Putamen (tissue), 1 donor: Measurements from ENCODE around the gene KCNMA1.

ENCODE experiments used
- DNase-seq: peaks from one replicate; pipeline ENCODE4 v3.0.0-alpha.2; 2016; ENCODE audit warnings: low spot score

KCNMA1 gene

DNA sequence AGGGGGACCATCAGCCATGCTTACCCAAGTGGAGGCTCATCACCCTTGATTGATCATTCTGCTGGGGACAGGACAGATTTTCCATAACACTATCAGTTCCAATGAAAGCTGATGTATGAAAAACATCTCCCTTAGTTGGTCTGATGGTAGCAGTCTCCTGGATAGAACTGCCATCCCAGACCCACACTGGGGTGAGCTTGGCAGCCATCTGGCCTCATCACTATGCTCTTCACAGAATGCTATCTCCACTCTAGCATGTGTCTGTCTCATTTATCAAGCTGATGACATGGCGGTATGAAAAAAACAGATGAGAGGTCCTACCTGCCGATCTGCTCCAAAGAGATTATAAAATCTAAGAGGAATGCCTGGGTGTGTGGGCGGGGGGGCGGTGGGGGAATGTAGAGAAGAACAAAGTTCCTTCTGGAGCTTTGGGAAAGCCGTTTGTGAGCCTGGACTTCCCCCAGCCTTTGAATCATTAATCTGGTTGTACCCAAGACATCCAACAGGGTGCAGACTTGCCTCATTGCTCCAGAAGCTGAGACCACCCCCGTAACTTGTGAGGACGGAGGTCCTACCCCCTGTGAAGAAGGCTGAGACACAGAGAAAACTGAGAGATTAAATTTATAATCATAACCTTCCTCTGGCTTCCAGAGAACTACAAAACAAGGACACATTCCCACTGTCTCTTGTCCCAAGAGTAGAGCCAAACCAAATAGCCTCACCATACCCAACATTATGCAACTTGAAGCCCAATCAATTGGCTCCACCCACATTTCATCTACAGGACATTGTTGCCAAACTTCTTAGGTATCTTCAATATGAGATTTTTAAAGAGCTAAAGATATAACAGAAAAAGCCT is 340.8 kb downstream of the KCNMA1 start:
- DNase-seq, result no peak

DNA sequence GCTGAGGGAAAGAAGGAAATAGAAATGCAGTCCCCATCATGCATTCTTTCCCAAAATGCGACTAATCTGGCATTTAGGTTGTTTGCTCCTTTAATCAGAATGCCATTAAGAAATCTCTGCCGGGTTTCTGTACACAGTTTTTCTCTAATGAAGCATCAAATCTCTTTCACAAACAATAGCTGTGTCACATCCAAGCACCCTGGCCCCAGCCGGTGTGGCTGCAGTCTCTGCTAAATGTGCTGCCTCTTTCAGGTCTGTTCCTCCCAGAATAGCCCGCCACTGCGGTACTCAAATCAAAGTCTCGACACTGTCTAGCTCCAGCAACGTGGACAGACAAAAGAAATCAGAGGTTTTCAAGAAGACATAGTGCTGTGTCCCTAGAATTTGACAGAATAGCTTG is 343.8 kb downstream of the KCNMA1 start:
- DNase-seq, result no peak

DNA sequence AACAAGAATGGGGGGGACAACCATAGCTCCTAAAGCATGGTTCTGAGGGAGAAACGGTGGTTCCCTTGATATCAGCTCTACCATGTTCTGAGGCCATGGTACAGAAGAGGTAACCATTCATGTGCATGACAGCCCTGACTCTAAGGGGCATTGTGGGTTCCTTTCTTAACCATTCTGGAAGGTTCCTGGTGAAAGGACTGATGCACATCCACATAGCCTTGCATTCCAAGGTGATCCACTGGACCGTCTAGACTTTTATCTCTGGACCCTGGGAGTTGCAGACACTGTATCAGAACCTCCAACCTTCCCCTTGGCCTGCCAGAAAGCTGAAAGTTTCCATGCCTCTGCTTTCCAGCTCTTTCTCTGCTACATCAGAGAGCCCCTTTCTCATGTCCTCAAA is 344.3 kb downstream of the KCNMA1 start:
- no peak for DNase-seq

DNA sequence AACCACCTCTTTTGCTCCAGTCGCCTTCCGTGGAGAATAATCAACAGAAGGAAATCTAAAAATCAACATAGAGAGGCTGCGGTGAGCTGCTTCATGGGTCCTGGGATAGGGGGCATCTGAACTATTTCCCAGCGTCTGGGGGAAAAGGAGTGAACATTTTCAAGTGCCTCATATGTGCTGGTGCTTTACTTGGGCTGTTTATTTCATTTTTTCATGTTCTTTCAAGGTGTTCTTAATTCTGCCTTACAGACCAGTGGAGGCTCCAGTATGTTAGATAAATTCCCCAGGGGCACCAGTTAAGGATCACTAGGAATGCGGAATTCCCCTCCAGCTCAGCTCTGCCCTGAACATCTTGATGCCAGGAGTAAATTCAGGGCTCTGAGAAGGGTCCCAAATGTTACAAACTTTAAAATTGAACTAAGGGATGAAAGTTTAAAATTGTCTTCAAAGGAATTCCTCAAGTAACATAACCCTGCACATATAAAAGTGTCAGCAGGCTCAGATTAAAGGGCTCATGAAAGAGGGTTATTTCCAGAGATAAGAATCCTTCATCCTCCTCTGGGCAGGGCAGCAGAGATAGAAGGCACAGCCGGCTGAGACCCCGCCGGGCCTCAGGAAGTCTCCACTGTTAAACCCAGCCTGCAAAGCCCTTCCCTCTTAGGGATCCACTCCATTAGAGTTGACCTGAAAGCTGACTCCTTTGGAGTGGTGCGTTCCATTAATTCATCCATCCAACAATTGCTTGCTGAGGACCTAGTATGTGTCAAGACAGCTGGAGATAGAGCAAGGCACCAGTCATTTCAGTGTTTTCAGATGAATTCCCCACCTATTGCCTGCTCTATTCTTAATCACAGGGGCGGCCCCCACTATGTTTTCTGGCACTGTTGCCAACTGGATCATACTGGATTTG is 345.8 kb downstream of the KCNMA1 start:
- DNase-seq, result no peak

GRCh38 chr10:77290528-77291155 is 347.0 kb downstream of the KCNMA1 start:
- DNase-seq, result no peak

DNA sequence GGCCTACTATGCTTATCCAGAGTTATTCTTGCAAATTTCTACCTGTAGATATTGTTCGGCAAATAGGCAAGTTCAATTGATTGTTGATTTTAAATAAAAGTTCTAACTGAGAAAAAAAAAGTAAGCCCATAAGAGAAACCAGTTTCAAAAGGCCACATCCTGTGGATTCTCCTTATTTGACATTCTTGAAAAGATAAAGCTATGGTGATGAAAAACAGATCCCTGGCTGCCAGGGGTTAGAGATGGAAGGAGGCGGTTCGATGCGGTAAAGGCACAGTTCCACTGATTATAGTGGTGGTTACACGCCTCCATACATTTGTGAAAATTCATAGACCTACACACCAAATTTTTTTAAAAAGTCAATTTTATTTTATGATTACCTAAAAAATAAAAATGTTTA is 347.8 kb downstream of the KCNMA1 start:
- DNase-seq, result no peak

- no peak for DNase-seq
These were observed 348.5 kb downstream of the KCNMA1 start for GRCh38 chr10:77289027-77289501.

DNA sequence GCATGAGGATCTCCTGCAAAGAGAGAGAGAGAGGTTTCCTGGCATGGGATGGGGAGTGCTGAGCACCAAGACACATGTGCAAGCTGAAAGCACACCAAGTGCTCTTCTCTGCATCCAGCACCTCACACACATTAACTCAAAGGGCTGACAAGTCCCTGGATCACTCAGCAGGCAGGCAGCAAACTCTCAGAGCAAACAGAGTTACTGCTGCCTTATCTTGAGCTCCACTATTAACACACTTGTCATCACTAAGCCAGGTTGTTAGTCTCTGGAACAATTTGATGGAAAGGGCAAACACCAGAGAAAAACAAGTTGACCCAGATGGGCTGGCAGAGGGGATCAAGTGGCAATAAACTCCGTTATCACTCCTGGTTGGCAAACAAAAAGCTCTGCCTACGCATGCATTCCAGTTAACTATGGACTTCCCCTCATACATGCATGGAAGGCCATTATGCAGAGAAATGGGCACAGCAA is 349.9 kb downstream of the KCNMA1 start:
- no peak for DNase-seq

DNA sequence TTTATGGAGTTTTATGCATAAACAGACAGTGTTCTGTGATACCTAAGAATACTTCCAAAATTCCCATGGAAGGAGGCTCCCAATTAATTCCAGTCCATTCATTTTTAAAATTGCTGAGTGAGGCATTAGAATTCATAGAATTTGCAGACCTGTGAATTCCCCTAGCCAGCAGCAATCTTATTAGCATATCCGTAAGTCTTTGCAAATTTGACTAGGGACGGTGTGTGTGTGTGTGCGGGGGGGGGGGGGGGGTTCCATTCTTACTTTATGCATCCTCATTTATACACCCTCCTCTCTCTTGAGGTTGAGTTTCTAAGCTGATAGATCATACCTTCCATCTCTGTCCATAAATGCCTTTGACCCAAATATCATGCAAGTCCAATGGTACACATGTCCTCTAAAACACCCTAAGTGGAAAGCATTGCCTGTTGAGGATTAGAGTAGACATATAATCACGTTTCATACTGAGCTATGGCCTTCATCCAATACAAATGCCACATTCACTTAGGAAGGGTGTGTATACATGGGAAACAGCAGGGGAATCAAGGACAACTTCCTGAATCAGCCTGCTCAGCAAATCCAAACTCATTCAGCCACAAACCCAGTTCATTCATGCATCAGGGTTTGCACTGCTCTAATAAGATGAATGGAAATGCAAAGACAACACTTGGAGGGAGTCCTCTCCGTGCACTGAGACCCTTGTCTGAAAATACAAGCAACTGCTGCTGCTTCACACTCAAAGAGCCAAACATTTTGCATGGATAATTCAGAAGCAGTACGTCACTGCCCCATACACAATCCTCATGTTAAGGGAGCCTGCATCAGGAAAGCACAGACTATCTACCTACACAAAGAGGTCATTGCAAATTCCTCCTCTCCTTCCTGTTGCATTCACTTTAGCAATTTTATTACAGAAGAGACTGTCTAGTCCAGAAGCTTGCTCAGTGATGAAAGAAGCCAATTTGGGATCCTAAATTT is 350.8 kb downstream of the KCNMA1 start:
- no peak for DNase-seq

DNA sequence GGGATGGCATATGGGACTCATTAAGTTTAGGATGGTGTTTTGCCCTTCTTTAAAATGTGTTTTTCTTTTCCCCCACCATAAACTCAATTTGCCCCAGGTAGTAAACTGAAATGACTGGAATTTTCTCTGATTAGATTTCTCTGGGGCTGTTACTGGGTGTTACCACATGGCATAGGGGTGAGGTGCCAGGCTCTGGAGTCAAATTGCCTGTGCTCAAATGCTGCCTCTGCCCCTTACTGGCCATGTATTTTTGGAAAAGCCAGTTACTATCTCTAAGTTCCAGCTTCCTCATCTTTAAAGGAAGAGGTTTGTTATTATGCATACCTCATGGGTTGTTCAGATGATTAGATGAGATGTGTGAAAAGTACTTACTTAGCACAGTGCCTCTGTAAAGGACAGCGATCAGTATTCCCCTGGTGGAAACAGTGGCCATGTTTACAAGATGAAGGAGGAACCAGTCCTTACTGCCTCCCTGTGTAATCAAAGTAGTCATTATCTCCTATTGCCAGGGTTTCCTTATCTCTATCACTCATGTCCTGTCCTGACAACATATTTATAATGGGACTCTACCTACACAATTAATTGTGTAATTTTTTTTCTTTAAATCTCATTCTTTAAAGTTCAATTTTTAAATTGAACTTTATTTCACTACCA is 352.0 kb downstream of the KCNMA1 start:
- DNase-seq, result no peak

DNA sequence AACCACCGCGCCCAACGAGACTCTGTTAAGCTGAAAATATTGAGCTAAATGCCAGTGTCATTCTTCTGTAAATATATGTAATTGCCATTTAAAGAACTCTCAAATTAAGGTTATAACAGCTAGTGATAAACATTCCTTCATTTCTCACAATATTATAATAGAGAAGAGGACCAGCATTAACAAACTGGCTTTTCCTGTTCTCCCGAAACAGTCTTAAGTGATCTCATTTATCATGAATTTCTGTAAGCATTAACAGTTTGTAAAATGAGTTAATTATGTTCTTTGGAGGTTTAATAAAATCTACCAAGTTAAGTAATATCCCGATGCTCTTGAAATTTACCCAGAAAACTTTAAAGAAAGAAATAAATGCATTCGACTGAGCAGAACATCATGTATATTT is 352.8 kb downstream of the KCNMA1 start:
- DNase-seq, result no peak

DNA sequence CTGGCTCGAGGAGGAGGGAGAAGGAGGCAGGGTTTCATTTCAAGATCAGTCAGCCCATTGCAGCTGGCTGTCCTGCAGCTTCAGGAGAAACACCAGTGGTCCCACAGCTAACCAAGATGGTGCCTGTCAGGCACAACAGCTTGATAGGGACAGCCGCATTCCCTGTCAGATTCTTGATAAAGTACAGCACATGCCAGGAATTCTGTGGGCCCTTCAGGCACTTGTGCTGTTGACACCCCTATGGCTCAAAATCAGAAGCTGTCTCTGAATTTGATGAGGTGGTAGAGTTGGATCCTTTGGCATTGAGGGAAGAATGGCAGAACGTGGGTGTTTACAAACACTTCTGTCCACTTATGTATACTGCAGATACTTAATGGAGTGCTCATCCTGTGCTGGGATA is 354.3 kb downstream of the KCNMA1 start:
- no peak for DNase-seq

GRCh38 chr10:77282163-77282562 is 355.4 kb downstream of the KCNMA1 start:
- DNase-seq, result no peak

DNA sequence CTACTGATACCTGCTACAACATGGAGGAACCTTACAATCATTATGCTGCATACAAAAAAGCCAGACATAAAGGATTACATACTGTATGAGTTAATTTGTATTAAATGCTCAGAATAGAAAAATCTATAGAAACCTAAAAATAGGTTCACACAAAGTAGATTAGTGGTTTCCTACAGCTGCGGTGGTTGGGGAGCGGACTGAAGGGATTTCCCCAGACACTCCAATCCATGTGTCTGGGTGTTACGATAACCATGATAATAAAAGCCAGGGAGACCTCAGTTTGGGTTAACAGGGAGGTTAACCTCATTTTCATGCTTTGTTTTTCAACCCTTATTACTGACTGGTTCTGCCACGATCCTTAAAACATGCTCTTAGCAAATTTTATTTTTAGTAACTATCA is 355.9 kb downstream of the KCNMA1 start:
- no peak for DNase-seq

DNA sequence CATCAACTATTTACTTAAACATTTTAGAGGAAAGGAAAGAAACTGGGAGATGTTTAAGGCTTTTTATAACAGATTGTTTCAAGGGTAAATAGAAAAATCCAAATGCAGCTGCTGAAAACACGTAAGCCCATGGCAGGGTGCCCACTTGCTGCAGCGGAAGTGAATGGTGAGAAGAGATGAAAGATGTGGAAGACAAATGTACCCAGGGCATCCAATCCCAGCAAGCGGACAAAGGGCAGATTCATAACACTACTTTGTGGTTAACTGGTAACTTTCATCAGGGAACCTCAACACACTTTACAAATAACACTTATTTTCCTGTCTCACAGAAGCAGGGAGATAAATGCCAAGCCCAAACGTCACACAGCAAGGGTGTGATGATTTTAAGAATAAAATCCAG is 358.4 kb downstream of the KCNMA1 start:
- no peak for DNase-seq

DNA sequence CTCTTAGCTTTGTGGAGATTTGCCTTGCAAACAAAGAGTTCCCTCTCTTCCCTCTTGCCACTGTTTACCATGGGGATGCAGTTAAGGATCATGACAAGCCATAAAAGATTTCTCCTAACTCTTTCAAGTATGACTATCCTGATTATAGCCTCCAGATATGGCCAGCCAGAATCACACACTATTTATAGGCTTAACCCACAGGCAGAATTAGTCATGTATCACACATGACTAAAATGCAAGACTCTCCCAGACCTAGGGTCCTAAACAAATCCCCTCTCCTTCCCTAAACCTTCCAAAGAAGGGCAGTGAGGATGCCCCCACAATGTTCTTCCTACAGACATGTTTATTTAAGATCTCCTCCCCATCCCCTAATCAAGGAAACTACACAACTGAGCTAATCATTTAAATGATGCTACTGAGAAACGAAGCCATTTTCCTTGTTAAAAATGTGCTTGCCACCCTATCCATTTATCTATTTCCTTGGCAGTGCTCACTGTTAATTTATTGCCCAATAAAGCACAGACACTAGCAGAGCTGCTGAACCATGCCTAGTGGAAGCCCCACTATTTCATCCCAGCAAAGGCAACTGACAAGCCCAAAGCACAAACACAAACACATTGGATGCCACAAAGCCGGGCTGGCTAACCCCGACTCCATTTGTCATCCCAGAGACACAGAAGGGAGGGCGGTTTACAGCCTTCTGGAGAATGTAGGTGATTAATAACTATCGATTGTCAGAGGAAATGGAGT is 363.4 kb downstream of the KCNMA1 start:
- DNase-seq, result no peak

- DNase-seq, result no peak
These were observed 368.4 kb downstream of the KCNMA1 start for GRCh38 chr10:77269163-77269562.

DNA sequence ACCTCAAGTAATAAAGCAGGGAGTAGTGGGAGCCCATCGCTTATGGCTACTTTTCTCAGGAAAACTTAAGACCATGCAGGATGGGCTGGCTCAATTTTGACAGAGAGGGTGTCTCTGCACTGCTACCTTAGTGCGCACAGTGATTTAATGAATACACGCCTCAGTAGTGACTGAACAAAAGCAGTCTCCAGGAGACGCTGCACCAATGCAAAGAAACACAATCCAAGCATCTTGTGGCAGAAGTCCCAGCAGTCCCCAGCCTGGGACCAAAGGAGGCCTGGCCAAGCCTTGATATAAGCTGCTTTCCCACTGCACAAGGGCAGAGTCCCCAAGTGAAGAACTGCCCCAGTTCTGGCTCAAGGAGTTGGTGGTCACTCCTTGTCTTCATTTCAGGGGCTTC is 368.9 kb downstream of the KCNMA1 start:
- DNase-seq, result peak; percentile 39

- no peak for DNase-seq
These were observed 369.6 kb downstream of the KCNMA1 start for GRCh38 chr10:77267703-77268675.
